IMR-90 (cell line): ENCODE data around the gene CAB39.
"Not testable (repeated sequence)": the region's sequence is repeated elsewhere in the genome, so short reads cannot be mapped to it uniquely, and the experiment has no call there.

Experiments
- BHLHE40 ChIP-seq: fragments of 150-350 bp; IDR thresholded peaks from 2 replicates; pipeline ENCODE4 v1.6.1; 2016; ENCODE audit warnings: mild to moderate bottlenecking, low read depth, low read length
- CHD1 ChIP-seq: IDR thresholded peaks from 2 replicates; pipeline ENCODE4 v1.6.1; 2012; ENCODE audit warnings: low read depth, low read length, improper control_type of control experiment
- CTCF ChIP-seq: conservative IDR thresholded peaks from 2 replicates; pipeline ENCODE4 v1.5.1; 2012; ENCODE audit warnings: mild to moderate bottlenecking, low read depth, low read length, improper control_type of control experiment
- MAZ ChIP-seq: IDR thresholded peaks from 2 replicates; pipeline ENCODE4 v1.6.1; 2012; ENCODE audit warnings: low read depth, mild to moderate bottlenecking, low read length, improper control_type of control experiment, moderate library complexity, borderline replicate concordance
- POLR2A ChIP-seq: IDR thresholded peaks from 2 replicates; pipeline ENCODE4 v1.6.1; 2012; ENCODE audit warnings: mild to moderate bottlenecking, low read depth, low read length
- SMC3 ChIP-seq: fragments of 150-350 bp; IDR thresholded peaks from 2 replicates; pipeline ENCODE4 v1.6.1; 2016; ENCODE audit warnings: low read depth, mild to moderate bottlenecking, antibody characterized with exemption, low read length, moderate library complexity

- TF ChIP-seq CTCF, CHD1, POLR2A, BHLHE40, SMC3, MAZ: not testable (repeated sequence)
These were observed 10.2 kb upstream of the CAB39 start for GRCh38 chr2:230702457-230702856.
